AG09319 (cell line): ENCODE results near the gene SHC3.

ENCODE experiments used
- DNase-seq: peaks from one replicate; pipeline ENCODE4 v3.0.0-alpha.2; 2010; ENCODE audit warnings: low read depth; ENCODE audit errors: extremely low read depth
- CTCF ChIP-seq: IDR thresholded peaks from 2 replicates; pipeline ENCODE4 v1.5.1; 2011; ENCODE audit warnings: low read depth, mild to moderate bottlenecking, inconsistent platforms, low read length, moderate library complexity

Gene SHC3

DNA sequence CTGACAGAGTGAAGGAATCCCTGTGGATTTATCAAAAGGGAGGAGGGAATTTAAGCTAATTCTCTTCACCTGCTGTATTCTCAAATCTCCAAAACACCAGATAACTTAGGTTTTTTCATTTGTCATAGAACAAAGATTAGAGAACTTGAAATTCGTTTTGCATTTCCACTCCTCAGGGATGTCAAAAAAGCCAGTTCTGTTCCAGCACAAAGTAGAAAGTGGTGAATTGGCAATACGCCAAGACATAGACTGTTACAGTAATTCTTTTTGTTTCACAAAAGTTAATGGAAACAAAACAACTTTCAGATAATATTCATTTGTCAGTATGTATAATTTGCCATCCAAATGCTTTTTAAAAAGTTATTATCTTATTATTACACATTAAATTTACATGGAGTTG lies 172.4 kb downstream of the SHC3 start:
- no peak for TF ChIP-seq CTCF
- no peak for DNase-seq

DNA sequence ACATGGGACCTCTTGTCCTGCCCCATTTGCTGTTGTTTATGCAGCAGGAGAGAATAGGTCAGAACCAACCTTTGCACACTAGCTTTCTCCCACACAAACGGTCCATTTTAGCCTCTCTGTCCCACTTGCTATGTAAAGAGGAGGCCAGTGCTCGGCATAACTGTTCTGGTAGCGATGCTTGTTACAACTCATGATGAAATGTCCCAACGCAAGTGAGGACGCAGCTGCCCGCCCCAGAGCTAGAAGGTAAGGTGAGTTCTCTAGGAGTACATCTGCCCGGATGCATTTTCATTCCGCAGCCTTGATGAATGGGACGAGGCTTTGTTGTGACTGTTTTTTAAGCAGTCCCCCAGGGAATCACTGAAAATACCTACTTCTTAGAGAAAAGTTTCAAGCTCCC lies 173.3 kb downstream of the SHC3 start:
- DNase-seq = no peak
- TF ChIP-seq CTCF = no peak

GRCh38 chr9:89002987-89003386 lies 175.6 kb downstream of the SHC3 start:
- DNase-seq = no peak
- no peak for TF ChIP-seq CTCF

DNA sequence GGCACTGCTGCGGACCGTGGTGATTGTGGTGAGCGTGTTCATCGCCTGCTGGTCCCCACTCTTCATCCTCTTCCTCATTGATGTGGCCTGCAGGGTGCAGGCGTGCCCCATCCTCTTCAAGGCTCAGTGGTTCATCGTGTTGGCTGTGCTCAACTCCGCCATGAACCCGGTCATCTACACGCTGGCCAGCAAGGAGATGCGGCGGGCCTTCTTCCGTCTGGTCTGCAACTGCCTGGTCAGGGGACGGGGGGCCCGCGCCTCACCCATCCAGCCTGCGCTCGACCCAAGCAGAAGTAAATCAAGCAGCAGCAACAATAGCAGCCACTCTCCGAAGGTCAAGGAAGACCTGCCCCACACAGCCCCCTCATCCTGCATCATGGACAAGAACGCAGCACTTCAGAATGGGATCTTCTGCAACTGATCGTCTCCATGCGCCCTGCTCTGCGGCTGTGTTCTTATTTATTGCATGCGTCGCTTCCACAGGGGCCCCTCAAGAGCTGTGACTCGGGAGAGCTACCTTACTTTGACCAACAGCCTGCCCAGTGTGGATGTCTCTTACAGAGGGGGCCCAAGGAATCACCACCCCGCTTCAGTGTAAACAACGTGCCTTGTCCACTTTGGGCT lies 176.6 kb downstream of the SHC3 start:
- no peak for DNase-seq
- no peak for TF ChIP-seq CTCF

- TF ChIP-seq CTCF = peak; percentile 74
- peak; percentile 64 for DNase-seq
Observed at GRCh38 chr9:89000973-89001916, 177.4 kb downstream of the SHC3 start.

- no peak for DNase-seq
- TF ChIP-seq CTCF = no peak
Observed at GRCh38 chr9:89000371-89000781, 178.2 kb downstream of the SHC3 start.

DNA sequence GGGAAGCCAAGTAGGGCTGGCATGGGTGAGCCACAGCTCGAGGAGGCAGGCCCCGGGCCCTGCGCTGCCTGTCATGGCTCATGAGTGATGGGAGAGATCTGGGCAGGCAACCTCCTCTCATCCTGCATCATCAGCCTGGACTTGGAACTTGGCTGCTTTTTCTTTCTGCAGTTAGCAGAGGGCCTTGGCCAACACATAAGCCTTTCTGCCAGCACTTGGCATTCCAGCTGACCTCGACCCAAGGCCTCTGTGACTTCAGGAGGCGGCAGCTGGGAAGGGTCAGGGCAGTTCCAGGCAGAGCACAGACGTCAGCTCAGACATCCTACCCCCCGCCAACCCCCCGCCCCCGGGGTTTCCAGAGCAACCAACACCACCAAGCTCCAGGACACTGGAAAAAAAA lies 179.7 kb downstream of the SHC3 start:
- no peak for DNase-seq
- no peak for TF ChIP-seq CTCF
